HFFc6 (cell line): ENCODE measurements around the gene CKAP2L. TPM values are rescaled to one million over a fixed set of nuclear protein-coding genes. Genes with fewer than 3 reads are reported as not detected.

Source experiments
- DNase-seq: peaks from one replicate; pipeline ENCODE4 v3.0.0-alpha.2; 2018
- H3K27ac Mint-ChIP-seq: 2 replicates; pipeline ENCODE4 v1.8.0; 2020; ENCODE audit warnings: mild to moderate bottlenecking, mixed read lengths
- H3K27me3 Mint-ChIP-seq: 2 replicates; pipeline ENCODE4 v1.8.0; 2021; ENCODE audit warnings: mild to moderate bottlenecking, moderate library complexity, mixed read lengths; ENCODE audit not compliant: insufficient read depth
- H3K36me3 Mint-ChIP-seq: 2 replicates; pipeline ENCODE4 v1.8.0; 2021; ENCODE audit warnings: low read depth, mixed read lengths
- H3K4me1 Mint-ChIP-seq: 2 replicates; pipeline ENCODE4 v1.8.0; 2020; ENCODE audit warnings: low read depth, mixed read lengths
- H3K4me3 Mint-ChIP-seq: 2 replicates; pipeline ENCODE4 v1.8.0; 2020; ENCODE audit warnings: mild to moderate bottlenecking, moderate library complexity, mixed read lengths
- H3K9me3 Mint-ChIP-seq: 2 replicates; pipeline ENCODE4 v1.8.0; 2020; ENCODE audit warnings: mild to moderate bottlenecking, mixed read lengths
- total RNA-seq, 6 experiments: library from RNA; stranded (reverse); fragmentation: NEBNext Ultra II Directional; extraction: Animal tissue kit (Norgen Biotek cat#: 25700); gene quantifications; 2 replicates in 1 of 6; 3 replicates in 5 of 6; pipeline ENCODE4 v1.2.3, GENCODE V29; 2021
- TF ChIP-seq, protein P1 (sequence below): fragments of 200-600 bp; sonication (generic); IDR thresholded peaks from 2 replicates; pipeline ENCODE4 v1.5.0; 2021; ENCODE audit warnings: antibody characterized with exemption, mild to moderate bottlenecking

CKAP2L gene
- total RNA-seq, 6 experiments from 2014 or later = 10.6 to 35.7 (median 30.2) TPM

DNA sequence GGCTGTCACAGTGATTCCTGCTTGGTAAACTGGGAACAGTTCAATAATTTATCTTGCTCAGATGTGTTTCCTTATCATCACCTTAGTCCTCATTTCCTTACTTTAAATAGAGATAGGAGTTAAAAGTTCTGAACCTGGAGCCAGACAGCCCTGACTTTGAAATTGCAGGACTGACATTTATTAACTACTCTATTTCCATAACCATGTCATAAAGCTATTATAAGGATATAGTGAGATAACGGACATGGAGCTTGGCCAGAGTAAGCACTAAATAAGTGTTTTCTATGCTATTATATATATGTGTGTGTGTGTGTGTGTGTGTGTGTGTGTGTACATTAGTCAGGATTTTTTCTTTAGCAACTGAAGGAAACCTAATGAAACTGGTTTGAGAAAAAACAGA is 30.5 kb downstream of the CKAP2L start:
- Mint-ChIP-seq H3K27me3 (no peaks in the 10 kb centered on the region; the same call in 1 of the 2 replicates), H3K4me3 (no peak overlapping the region), H3K4me1 (peaks cover 25% of the 10 kb centered on the region), H3K9me3 (no peaks in the 10 kb centered on the region), H3K36me3 (peaks cover 13% of the 10 kb centered on the region), H3K27ac (no peak overlapping the region)
- DNase-seq = no peak
- TF ChIP-seq, protein P1, sequence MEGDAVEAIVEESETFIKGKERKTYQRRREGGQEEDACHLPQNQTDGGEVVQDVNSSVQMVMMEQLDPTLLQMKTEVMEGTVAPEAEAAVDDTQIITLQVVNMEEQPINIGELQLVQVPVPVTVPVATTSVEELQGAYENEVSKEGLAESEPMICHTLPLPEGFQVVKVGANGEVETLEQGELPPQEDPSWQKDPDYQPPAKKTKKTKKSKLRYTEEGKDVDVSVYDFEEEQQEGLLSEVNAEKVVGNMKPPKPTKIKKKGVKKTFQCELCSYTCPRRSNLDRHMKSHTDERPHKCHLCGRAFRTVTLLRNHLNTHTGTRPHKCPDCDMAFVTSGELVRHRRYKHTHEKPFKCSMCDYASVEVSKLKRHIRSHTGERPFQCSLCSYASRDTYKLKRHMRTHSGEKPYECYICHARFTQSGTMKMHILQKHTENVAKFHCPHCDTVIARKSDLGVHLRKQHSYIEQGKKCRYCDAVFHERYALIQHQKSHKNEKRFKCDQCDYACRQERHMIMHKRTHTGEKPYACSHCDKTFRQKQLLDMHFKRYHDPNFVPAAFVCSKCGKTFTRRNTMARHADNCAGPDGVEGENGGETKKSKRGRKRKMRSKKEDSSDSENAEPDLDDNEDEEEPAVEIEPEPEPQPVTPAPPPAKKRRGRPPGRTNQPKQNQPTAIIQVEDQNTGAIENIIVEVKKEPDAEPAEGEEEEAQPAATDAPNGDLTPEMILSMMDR = no peak

DNA sequence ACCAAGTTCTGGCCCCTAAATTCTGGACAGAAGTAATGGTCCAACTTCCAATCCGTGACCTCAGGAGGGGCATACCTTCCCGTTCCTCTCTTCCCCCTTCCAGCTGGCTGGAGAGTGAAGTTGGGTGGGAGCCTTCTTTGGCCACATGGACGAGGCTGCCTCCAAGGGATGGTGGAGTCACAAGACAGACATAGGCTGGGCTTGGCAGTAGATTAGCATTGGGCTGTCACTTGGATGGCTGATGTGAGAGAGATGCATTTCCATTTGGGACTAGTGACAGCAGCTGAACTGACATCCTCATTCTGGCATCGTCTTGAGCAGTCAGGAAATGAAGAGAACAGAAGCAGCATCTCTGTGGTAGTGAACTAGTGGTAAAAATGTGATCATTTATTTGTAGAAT is 31.0 kb downstream of the CKAP2L start:
- Mint-ChIP-seq H3K36me3 (peaks cover 13% of the 10 kb centered on the region), H3K4me1 (peaks cover 22% of the 10 kb centered on the region), H3K4me3 (no peak overlapping the region), H3K9me3 (no peaks in the 10 kb centered on the region), H3K27ac (no peak overlapping the region), H3K27me3 (no peaks in the 10 kb centered on the region; the same call in 1 of the 2 replicates)
- no peak for DNase-seq
- TF ChIP-seq, protein P1 = no peak

DNA sequence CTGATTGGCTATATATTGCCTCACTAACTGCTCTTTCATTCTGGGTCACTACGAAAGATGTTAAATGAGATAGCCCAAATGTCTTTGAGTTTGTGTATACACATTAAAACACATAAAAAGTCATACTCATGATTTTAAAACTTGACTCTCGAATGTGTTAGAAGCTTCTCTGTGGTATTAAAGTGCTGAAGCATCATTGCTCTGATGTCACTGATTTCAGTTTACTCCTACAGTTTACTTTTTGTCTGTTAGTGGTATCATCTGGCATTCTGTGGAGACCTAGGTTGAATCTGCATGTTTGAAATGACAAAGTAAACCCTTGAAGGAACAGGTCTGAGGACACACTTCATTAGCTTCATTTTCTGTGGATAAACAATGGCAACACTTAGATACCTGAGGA is 32.9 kb downstream of the CKAP2L start:
- H3K27me3 Mint-ChIP-seq = no peaks in the 10 kb centered on the region; the same call in 1 of the 2 replicates
- DNase-seq = no peak
- TF ChIP-seq, protein P1 = no peak
- no peaks in the 10 kb centered on the region for H3K9me3 Mint-ChIP-seq
- peaks cover 14% of the 10 kb centered on the region for H3K4me1 Mint-ChIP-seq
- peaks cover 2% of the 10 kb centered on the region for H3K36me3 Mint-ChIP-seq
- no peak overlapping the region for H3K4me3 Mint-ChIP-seq
- no peak overlapping the region for H3K27ac Mint-ChIP-seq

DNA sequence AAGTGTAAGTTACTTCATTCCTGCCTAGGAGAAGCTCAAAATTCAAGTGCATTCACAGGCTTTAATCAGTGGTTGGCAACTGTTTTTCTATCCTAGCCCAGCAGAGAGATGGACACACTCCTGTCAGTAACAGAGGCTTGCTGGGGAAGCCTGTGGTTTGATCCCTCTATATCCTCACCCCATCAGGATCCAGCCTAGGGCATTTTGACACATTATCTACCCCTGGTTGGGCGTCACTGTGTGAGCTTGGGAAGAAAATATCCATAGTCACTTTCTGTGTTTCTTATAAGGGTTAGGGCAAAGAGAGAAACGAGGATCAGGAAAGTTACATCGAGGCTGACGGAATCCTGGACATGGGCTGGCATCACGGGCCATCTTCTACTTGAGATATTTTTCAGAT is 33.6 kb downstream of the CKAP2L start:
- Mint-ChIP-seq H3K27me3 (no peaks in the 10 kb centered on the region; the same call in 1 of the 2 replicates), H3K9me3 (no peaks in the 10 kb centered on the region), H3K4me3 (no peak overlapping the region), H3K27ac (no peak overlapping the region), H3K36me3 (no peaks in the 10 kb centered on the region), H3K4me1 (peaks cover 16% of the 10 kb centered on the region; the same call in 1 of the 2 replicates)
- DNase-seq = no peak
- TF ChIP-seq, protein P1 = no peak

DNA sequence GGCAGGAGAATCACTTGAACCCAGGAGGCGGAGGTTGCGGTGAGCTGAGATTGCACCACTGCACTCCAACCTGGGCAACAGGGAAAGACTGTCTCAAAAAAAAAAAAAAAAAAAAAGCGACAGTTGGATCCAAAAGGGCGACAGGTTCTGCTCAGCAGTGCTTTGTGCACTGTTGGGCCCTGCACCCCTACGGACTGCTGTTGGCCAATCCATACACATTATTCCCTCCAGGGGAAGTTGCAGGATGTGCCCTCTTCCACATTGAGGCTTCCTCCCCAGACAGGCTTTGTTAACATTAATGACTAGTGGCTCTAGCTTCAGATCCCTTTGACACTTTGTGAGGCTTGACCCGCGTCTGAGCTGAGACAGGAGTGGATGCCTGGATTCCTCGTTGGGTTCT is 34.2 kb downstream of the CKAP2L start:
- TF ChIP-seq, protein P1 = no peak
- H3K27me3 Mint-ChIP-seq = no peaks in the 10 kb centered on the region; the same call in 1 of the 2 replicates
- H3K4me3 Mint-ChIP-seq = no peak overlapping the region
- H3K4me1 Mint-ChIP-seq = peaks cover 16% of the 10 kb centered on the region; the same call in 1 of the 2 replicates
- no peak overlapping the region for H3K27ac Mint-ChIP-seq
- H3K36me3 Mint-ChIP-seq = no peaks in the 10 kb centered on the region
- no peaks in the 10 kb centered on the region for H3K9me3 Mint-ChIP-seq
- DNase-seq = no peak
